ENCODE data around the gene TCHP. TPM values are rescaled to one million over a fixed set of nuclear protein-coding genes. Genes with fewer than 3 reads are reported as not detected.
A peak's percentile ranks its signal among the peaks of the same experiment; 100 is the strongest.
"Not testable (repeated sequence)": the region's sequence is repeated elsewhere in the genome, so short reads cannot be mapped to it uniquely, and the experiment has no call there.

TCHP gene
- total RNA-seq, 4 donors from 2014 or later = 17.1 to 31.6 (median 21.0) TPM

DNA sequence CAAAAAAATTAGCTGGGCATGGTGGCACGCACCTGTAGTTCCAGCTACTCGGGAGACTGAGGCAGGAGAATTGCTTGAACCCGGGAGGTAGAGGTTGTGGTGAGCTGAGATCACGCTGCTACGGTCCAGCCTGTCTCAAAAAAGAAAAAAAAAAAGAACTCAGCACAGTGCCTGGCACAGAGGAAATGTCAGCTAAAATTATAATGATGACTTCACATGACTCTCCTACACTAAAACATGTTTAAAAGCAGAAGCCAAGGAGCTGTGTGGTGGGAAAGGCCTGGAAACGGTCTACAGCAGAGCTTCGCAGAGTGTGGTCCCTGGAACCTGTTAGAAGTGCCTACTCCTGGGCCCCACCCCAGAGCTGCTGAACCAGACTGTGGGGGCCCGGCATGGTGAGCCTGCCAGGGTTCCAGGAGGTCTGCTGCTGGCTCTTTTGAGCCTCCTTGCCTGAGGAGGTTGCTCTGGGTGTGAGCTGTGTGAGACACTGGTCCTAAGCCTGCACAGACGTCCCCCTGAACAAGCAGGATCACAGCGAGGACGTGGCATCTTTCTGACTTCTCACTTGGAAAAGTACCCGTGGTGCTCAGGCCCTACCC is 28.1 kb downstream of the TCHP start:
- DNase-seq (ENCODE audit: extremely low spot score) = no peak
- Histone ChIP-seq H3K9me3 (no peaks in the 10 kb centered on the region), H3K4me1 (peaks cover 0 to 7% (median 0%) of the 10 kb centered on the region in 4 donors), H3K27me3 (no peaks in the 10 kb centered on the region), H3K36me3 (peaks cover 18 to 73% (median 57%) of the 10 kb centered on the region in 4 donors), H3K4me3 (no peak overlapping the region), H3K27ac (replicated peaks in 1 of 4) (no peak overlapping the region)
- 96% methylated on average over 11 of the region's 12 CpGs for WGBS
- intact Hi-C loops (cut with DNase I) = no loop called here
- TF ChIP-seq EP300 (IDR thresholded peaks at IDR 0.05) (no peak), POLR2AphosphoS5 (IDR thresholded peaks at IDR 0.05) (no peak), POLR2A (IDR thresholded peaks at IDR 0.05; ENCODE audit: low read depth) (no peak)
- TF ChIP-seq, protein P1, sequence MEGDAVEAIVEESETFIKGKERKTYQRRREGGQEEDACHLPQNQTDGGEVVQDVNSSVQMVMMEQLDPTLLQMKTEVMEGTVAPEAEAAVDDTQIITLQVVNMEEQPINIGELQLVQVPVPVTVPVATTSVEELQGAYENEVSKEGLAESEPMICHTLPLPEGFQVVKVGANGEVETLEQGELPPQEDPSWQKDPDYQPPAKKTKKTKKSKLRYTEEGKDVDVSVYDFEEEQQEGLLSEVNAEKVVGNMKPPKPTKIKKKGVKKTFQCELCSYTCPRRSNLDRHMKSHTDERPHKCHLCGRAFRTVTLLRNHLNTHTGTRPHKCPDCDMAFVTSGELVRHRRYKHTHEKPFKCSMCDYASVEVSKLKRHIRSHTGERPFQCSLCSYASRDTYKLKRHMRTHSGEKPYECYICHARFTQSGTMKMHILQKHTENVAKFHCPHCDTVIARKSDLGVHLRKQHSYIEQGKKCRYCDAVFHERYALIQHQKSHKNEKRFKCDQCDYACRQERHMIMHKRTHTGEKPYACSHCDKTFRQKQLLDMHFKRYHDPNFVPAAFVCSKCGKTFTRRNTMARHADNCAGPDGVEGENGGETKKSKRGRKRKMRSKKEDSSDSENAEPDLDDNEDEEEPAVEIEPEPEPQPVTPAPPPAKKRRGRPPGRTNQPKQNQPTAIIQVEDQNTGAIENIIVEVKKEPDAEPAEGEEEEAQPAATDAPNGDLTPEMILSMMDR (IDR thresholded peaks at IDR 0.05) = no peak

DNA sequence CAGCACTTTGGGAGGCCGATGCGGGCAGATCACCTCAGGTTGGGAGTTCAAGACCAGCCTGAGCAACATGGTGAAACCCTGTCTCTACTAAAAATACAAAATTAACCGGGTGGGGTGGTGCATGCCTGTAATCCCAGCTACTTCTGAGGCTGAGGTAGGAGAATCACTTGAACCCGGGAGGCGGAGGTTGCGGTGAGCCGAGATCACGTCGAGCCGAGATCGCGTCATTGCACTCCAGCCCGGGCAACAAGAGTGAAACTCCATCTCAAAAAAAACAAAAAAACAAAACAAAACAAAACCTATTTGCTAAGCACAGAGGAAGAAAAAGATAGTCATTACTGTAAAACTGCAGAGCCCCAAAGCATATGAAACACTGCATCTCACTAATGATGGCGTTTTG is 29.3 kb downstream of the TCHP start:
- intact Hi-C loops (cut with DNase I); H3K27ac ChIP-seq (replicated peaks in 1 of 4); H3K4me3 ChIP-seq; H3K4me1 ChIP-seq; DNase-seq (ENCODE audit: extremely low spot score); H3K27me3 ChIP-seq; H3K9me3 ChIP-seq: not testable (repeated sequence)
- peaks cover 24 to 82% (median 67%) of the 10 kb centered on the region in 4 donors for H3K36me3 ChIP-seq
- WGBS = 95% methylated on average over 14 of the region's 14 CpGs

DNA sequence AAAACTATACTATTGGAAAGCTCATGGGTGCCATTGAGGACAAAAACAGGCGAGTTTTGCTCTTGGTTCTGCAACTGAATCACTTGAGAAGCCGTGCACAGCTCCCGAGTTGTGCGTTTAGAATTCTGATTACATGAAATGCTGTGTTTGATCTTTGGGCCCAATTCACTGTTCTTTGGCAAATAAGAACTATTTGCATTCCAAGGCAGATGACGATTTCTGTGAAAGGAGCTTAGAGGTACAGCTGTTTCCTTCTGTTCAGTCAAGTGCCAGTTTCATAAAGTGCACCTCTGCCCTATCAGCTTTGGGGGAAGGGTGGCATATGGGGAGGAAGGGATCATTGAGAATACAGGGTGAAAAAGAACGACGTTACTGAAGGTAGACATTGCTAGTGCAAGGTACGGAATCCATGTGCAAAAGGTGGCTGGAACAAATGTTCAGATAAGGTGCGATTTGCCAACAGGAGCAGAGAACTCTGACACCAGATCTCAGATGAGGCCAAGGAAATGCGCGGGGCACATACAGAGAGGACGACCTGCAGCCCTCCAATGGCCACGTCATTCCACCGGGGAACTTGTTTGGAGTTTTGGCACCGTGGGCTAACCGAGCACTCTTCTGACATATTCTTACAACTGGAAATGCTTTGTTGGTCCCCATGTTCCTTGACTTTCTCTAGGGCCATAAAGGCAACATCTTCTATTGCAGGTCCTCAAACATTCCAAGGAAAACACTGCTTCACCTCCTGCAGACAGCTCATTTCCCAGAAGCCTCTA is 30.1 kb downstream of the TCHP start:
- no peak for TF ChIP-seq POLR2A (IDR thresholded peaks at IDR 0.05; ENCODE audit: low read depth)
- TF ChIP-seq POLR2AphosphoS5 (IDR thresholded peaks at IDR 0.05) = no peak
- TF ChIP-seq, protein P1 (IDR thresholded peaks at IDR 0.05) = no peak
- TF ChIP-seq EP300 (IDR thresholded peaks at IDR 0.05) = no peak
- H3K9me3 ChIP-seq = no peaks in the 10 kb centered on the region
- H3K27ac ChIP-seq (replicated peaks in 1 of 4) = no peak overlapping the region
- peaks cover 0 to 7% (median 0%) of the 10 kb centered on the region in 4 donors for H3K4me1 ChIP-seq
- 83% methylated on average over 16 of the region's 16 CpGs for WGBS
- intact Hi-C loops (cut with DNase I) = no loop called here
- H3K4me3 ChIP-seq = no peak overlapping the region
- no peaks in the 10 kb centered on the region for H3K27me3 ChIP-seq
- DNase-seq (ENCODE audit: extremely low spot score) = no peak
- H3K36me3 ChIP-seq = peaks cover 24 to 90% (median 71%) of the 10 kb centered on the region in 4 donors

DNA sequence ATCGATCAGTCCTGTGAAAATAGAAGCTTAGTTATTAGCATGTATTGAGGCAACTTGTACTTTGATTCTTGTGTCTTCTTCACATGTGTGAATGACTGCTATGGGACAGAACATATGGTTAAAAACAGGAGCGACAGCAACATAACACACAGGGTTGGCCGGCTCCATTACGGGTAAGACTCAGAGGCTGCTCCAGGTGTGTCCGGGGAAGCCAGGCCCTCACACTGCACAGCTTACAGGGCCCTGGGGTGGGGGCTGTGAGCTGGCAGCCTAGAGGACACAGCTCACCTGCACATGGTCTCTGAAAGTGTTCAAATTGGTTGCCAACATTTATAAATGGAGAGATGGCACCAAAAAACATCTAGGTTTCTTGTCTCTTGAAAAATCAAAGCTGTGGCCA is 31.1 kb downstream of the TCHP start:
- no peak for TF ChIP-seq EP300 (IDR thresholded peaks at IDR 0.05)
- TF ChIP-seq, protein P1 (IDR thresholded peaks at IDR 0.05) = no peak
- no peak for TF ChIP-seq POLR2AphosphoS5 (IDR thresholded peaks at IDR 0.05)
- no peak for TF ChIP-seq POLR2A (IDR thresholded peaks at IDR 0.05; ENCODE audit: low read depth)
- intact Hi-C loops (cut with DNase I) = no loop called here
- no peak for DNase-seq (ENCODE audit: extremely low spot score)
- Histone ChIP-seq H3K4me3 (no peak overlapping the region), H3K27me3 (no peaks in the 10 kb centered on the region), H3K4me1 (peaks cover 0 to 7% (median 0%) of the 10 kb centered on the region in 4 donors), H3K9me3 (no peaks in the 10 kb centered on the region), H3K36me3 (peaks cover 28 to 95% (median 77%) of the 10 kb centered on the region in 4 donors), H3K27ac (replicated peaks in 1 of 4) (peak overlapping the region in 1 of 4 donors; percentile 6)
- 84% methylated on average over 5 of the region's 5 CpGs for WGBS

DNA sequence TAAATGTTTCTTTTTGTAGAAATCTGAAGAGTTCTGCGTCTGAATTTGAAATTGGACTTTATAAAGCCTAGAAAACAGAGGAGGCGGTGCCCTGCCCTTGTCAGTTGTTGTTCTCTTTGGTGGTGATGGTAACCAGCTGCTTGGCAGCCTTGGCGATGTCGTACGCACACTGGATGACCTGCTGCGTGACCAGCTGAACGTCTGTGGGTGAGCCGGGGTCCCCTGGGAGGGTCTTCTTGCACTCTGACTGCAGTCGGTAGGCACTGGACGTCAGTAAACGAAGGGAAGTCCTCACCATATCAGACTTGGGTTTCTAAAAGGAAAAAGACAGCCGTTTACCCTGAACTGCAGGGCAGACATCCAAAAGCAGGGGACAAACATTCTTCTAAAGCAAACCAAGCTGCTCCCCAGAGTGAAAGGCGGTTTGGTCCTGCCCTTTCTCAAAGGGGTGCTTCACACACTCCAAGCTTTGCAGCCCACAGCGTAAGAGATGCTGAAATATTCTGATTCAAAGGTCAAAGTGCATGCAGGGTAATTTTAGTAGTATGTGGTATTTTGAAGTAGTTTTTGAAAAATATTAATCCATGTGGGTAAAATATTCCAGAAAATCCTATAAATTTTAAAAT is 32.9 kb downstream of the TCHP start:
- no peak for TF ChIP-seq POLR2A (IDR thresholded peaks at IDR 0.05; ENCODE audit: low read depth)
- TF ChIP-seq EP300 (IDR thresholded peaks at IDR 0.05) = no peak
- TF ChIP-seq, protein P1 (IDR thresholded peaks at IDR 0.05) = no peak
- TF ChIP-seq POLR2AphosphoS5 (IDR thresholded peaks at IDR 0.05) = peak in 1 of 2 donors; percentile 47
- Histone ChIP-seq H3K9me3 (no peaks in the 10 kb centered on the region), H3K27me3 (no peaks in the 10 kb centered on the region), H3K27ac (replicated peaks in 1 of 4) (peak overlapping the region in 3 of 4 donors; percentile 42 to 52 (median 49)), H3K4me3 (no peak overlapping the region), H3K4me1 (peaks cover 0 to 7% (median 3%) of the 10 kb centered on the region in 4 donors), H3K36me3 (peaks cover 42 to 98% (median 83%) of the 10 kb centered on the region in 4 donors)
- no peak for DNase-seq (ENCODE audit: extremely low spot score)
- WGBS = 61% methylated on average over 14 of the region's 14 CpGs
- intact Hi-C loops (cut with DNase I) = no loop called here
